GM12865 (cell line): ENCODE results near the gene FGF4.

Source experiments
- DNase-seq: peaks from one replicate; pipeline ENCODE4 v3.0.0; 2010; ENCODE audit warnings: low read depth
- H3K4me3 ChIP-seq: 2 replicates; pipeline ENCODE4 v1.5.1; 2011; ENCODE audit warnings: mild to moderate bottlenecking, low read depth, low read length, control low read depth
- CTCF ChIP-seq: IDR thresholded peaks from 2 replicates; pipeline ENCODE4 v1.5.1; 2011; ENCODE audit warnings: low read length, control low read depth, low read depth, inconsistent platforms; ENCODE audit not compliant: insufficient read depth; ENCODE audit errors: missing control alignments

Gene FGF4

GRCh38 chr11:69727266-69727665 is 47.9 kb downstream of the FGF4 start:
- no peak for DNase-seq
- no peak overlapping the region for H3K4me3 ChIP-seq
- TF ChIP-seq CTCF = no peak

- no peak for DNase-seq
- no peak overlapping the region for H3K4me3 ChIP-seq
- TF ChIP-seq CTCF = no peak
Measured at GRCh38 chr11:69726481-69726880, 48.7 kb downstream of the FGF4 start.

GRCh38 chr11:69726019-69726418 is 49.1 kb downstream of the FGF4 start:
- no peak for DNase-seq
- H3K4me3 ChIP-seq = no peak overlapping the region
- no peak for TF ChIP-seq CTCF

- DNase-seq = no peak
- no peak for TF ChIP-seq CTCF
- no peak overlapping the region for H3K4me3 ChIP-seq
Measured at GRCh38 chr11:69721745-69722144, 53.4 kb downstream of the FGF4 start.

GRCh38 chr11:69721106-69721505 is 54.0 kb downstream of the FGF4 start:
- no peak overlapping the region for H3K4me3 ChIP-seq
- DNase-seq = no peak
- no peak for TF ChIP-seq CTCF
